ENCODE data around the gene PPP1CA. TPM values are rescaled to one million over a fixed set of nuclear protein-coding genes. Genes with fewer than 3 reads are reported as not detected.

Gene PPP1CA
- 102 and 108 TPM in 2 replicates for total RNA-seq

GRCh38 chr11:67401495-67402191, at the start of gene PPP1CA:
Gene PPP1CA, minus strand, starts transcription at chr11:67401858. Its CDS starts 76 bp downstream, at chr11:67401782.

GRCh38 chr11:67437082-67437808, 35.6 kb upstream of the PPP1CA start, which contains the start of gene PTPRCAP:
Gene PTPRCAP, minus strand, starts transcription at chr11:67437682. Its CDS starts 63 bp downstream, at chr11:67437619.

GRCh38 chr11:67428052-67429001, 26.7 kb upstream of the PPP1CA start, which contains the start of gene RPS6KB2:
Gene RPS6KB2, plus strand, starts transcription at chr11:67428494. Its CDS starts 52 bp downstream, at chr11:67428546.

GRCh38 chr11:67415501-67416304, 14.0 kb upstream of the PPP1CA start, which contains the start of gene CARNS1:
Gene CARNS1, plus strand, starts transcription at chr11:67415678. Its CDS starts 522 bp downstream, at chr11:67416200.

GRCh38 chr11:67391304-67392182, 10.1 kb downstream of the PPP1CA start, which contains the start of gene RAD9A:
Gene RAD9A, plus strand, starts transcription at chr11:67391986. Its CDS starts 59 bp downstream, at chr11:67392045.

GRCh38 chr11:67372993-67373647, 28.5 kb downstream of the PPP1CA start, which contains the start of gene CLCF1:
Gene CLCF1, minus strand, starts transcription at chr11:67373598. Its CDS starts 59 bp downstream, at chr11:67373539.

GRCh38 chr11:67353317-67354074, 48.2 kb downstream of the PPP1CA start, which contains the start of gene POLD4:
Gene POLD4, minus strand, starts transcription at chr11:67353546. Its CDS starts 147 bp downstream, at chr11:67353399.

Other genes starting within 250 kb of the PPP1CA start
- 38.8 and 44.9 TPM in 2 replicates for gene GRK2, start 135.4 kb downstream of the PPP1CA start, total RNA-seq
- gene ANKRD13D, start 112.6 kb downstream of the PPP1CA start, total RNA-seq = 31.9 and 57.9 TPM in 2 replicates
- 13.4 and 16.8 TPM in 2 replicates for gene SSH3, start 98.3 kb downstream of the PPP1CA start, total RNA-seq
- 39.9 and 47.6 TPM in 2 replicates for gene POLD4, start 48.3 kb downstream of the PPP1CA start, total RNA-seq
- gene CLCF1, start 28.3 kb downstream of the PPP1CA start, total RNA-seq = 4.4 and 5.3 TPM in 2 replicates
- gene RAD9A, start 9.9 kb downstream of the PPP1CA start, total RNA-seq = 6.9 and 9.8 TPM in 2 replicates
- not detected in 2 replicates for gene TBC1D10C, start 2.2 kb upstream of the PPP1CA start, total RNA-seq
- gene CARNS1, start 13.8 kb upstream of the PPP1CA start, total RNA-seq = 0.59 and 0.69 TPM in 2 replicates
- gene RPS6KB2, start 26.6 kb upstream of the PPP1CA start, total RNA-seq = 33.7 and 36.5 TPM in 2 replicates
- 0.17 and 0.46 TPM in 2 replicates for gene PTPRCAP, start 35.8 kb upstream of the PPP1CA start, total RNA-seq
- 88.7 and 110 TPM in 2 replicates for gene CORO1B, start 41.6 kb upstream of the PPP1CA start, total RNA-seq
- gene GPR152, start 50.9 kb upstream of the PPP1CA start, total RNA-seq = not detected in 2 replicates
- gene CABP4, start 53.5 kb upstream of the PPP1CA start, total RNA-seq = under 0.01 TPM in 1 of 2 replicates, not detected in the other
- gene TMEM134, start 67.4 kb upstream of the PPP1CA start, total RNA-seq = 51.5 and 53.7 TPM in 2 replicates
- gene AIP, start 81.2 kb upstream of the PPP1CA start, total RNA-seq = 77.1 and 89.2 TPM in 2 replicates
- gene PITPNM1, start 103.5 kb upstream of the PPP1CA start, total RNA-seq = 26.5 and 36.7 TPM in 2 replicates
- 18.4 and 25.0 TPM in 2 replicates for gene CDK2AP2, start 106.3 kb upstream of the PPP1CA start, total RNA-seq
- not detected in 2 replicates for gene CABP2, start 121.6 kb upstream of the PPP1CA start, total RNA-seq
- 551 and 670 TPM in 2 replicates for gene GSTP1, start 182.0 kb upstream of the PPP1CA start, total RNA-seq
- 103 and 121 TPM in 2 replicates for gene NDUFV1, start 205.1 kb upstream of the PPP1CA start, total RNA-seq
- 3.4 and 3.9 TPM in 2 replicates for gene NUDT8, start 228.1 kb upstream of the PPP1CA start, total RNA-seq
- not detected in 2 replicates for gene TBX10, start 237.9 kb upstream of the PPP1CA start, total RNA-seq
- gene ACY3, start 248.9 kb upstream of the PPP1CA start, total RNA-seq = not detected in 2 replicates